Measurements from ENCODE around the gene APRT. TPM values are rescaled to one million over a fixed set of nuclear protein-coding genes. Genes with fewer than 3 reads are reported as not detected.

Gene APRT, protein sequence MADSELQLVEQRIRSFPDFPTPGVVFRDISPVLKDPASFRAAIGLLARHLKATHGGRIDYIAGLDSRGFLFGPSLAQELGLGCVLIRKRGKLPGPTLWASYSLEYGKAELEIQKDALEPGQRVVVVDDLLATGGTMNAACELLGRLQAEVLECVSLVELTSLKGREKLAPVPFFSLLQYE
- total RNA-seq, result 102 and 118 TPM in 2 replicates

GRCh38 chr16:88811769-88812512 lies at the start of gene APRT:
Gene APRT (minus strand): TSS chr16:88811928. CDS start chr16:88811899, 29 bp downstream.

GRCh38 chr16:88856828-88857727 lies 45.4 kb upstream of the APRT start, which contains the start of the genes GALNS and TRAPPC2L:
Gene GALNS (minus strand): TSS chr16:88856947. CDS start chr16:88856877, 70 bp downstream.
Gene TRAPPC2L (plus strand): TSS chr16:88857127. CDS start chr16:88857151, 24 bp downstream.

DNA sequence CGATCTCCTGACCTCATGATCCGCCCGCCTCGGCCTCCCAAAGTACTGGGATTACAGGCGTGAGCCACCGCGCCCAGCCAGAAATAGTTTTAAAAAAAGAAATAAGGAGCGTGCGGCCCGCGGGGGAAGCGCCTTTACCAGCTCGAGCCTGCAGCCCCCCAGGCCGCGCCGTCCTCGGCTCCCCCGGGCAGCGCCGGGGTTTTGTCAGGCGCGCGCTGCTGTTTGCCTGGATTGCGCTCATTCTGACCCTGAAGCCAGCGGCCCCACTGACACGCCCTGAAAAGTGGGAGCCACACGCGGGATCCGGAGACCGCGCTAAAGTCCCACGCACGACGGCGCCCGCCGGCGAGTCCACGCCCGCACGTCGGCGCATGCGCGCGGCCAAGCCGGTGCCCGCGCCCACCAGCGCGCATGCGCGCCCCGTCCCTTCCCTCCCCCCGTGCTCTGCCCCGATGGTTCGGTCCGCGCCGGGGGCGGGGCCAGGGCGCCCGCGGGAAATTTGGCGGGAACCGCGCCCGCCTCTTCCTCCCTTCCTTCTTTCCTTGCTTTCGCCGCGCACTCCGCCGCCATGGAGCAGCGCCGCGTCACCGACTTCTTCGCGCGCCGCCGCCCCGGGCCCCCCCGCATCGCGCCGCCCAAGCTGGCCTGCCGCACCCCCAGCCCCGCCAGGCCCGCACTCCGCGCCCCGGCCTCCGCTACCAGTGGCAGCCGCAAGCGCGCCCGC lies 8.3 kb downstream of the APRT start, which contains the start of gene CDT1:
Gene CDT1, plus strand, starts transcription at position 526 of the 724 bp plus-strand sequence. Its CDS starts 43 bp downstream, at position 569.

GRCh38 chr16:88785106-88785924 lies 26.4 kb downstream of the APRT start, which contains the start of gene PIEZO1:
Gene PIEZO1 (minus strand): TSS chr16:88785220. CDS start chr16:88784964, 256 bp downstream.

Other genes starting within 250 kb of the APRT start
- 10.9 and 13.9 TPM in 2 replicates for gene ZC3H18, start 241.5 kb downstream of the APRT start, total RNA-seq
- gene IL17C, start 173.4 kb downstream of the APRT start, total RNA-seq, result 0.09 TPM in 1 of 2 replicates, not detected in the other
- 114 and 129 TPM in 2 replicates for gene CYBA, start 160.9 kb downstream of the APRT start, total RNA-seq
- gene MVD, start 148.8 kb downstream of the APRT start, total RNA-seq, result 36.1 and 36.8 TPM in 2 replicates
- under 0.01 and 0.09 TPM in 2 replicates for gene SNAI3, start 125.4 kb downstream of the APRT start, total RNA-seq
- gene RNF166, start 105.5 kb downstream of the APRT start, total RNA-seq, result 15.9 and 19.5 TPM in 2 replicates
- 24.8 TPM in 2 replicates for gene CTU2, start 105.4 kb downstream of the APRT start, total RNA-seq
- gene PIEZO1, start 26.7 kb downstream of the APRT start, total RNA-seq, result 205 and 395 TPM in 2 replicates
- gene CDT1, start 8.1 kb downstream of the APRT start, total RNA-seq, result 4.0 and 7.5 TPM in 2 replicates
- 10.8 and 21.0 TPM in 2 replicates for gene GALNS, start 45.0 kb upstream of the APRT start, total RNA-seq
- gene TRAPPC2L, start 45.2 kb upstream of the APRT start, total RNA-seq, result 44.1 and 79.7 TPM in 2 replicates
- not detected in 2 replicates for gene PABPN1L, start 54.7 kb upstream of the APRT start, total RNA-seq
- not detected in 2 replicates for gene CBFA2T3, start 165.3 kb upstream of the APRT start, total RNA-seq

Measured in endothelial cell of coronary artery (primary cell).